HepG2 (cell line): ENCODE data around the gene HOXA4. TPM values are rescaled to one million over a fixed set of nuclear protein-coding genes. Genes with fewer than 3 reads are reported as not detected.

Source experiments
- ATAC-seq: fragments of 200-7000 bp; cut with Tn5 transposase; 3 replicates; pipeline ENCODE4 v1.9.1; 2020; ENCODE audit warnings: mild to moderate bottlenecking, moderate library complexity
- BruUV-seq: library from RNA; stranded (reverse); fragments of 400-500 nt; replicated peaks from 2 replicates; lab custom pipeline; 2021; lab: Mats Ljungman, UMichigan
- CTCF ChIA-PET: fragments of 300-600 bp; formaldehyde crosslinking; extraction: SDS; loops from one replicate; lab custom pipeline; 2021; ENCODE audit warnings: low total read pairs, inconsistent platforms, low intra/inter-chr PET ratio; lab: Yijun Ruan, JAX
- POLR2A ChIA-PET: fragments of 350-600 bp; sonication (Branson Sonifier 250); formaldehyde crosslinking; loops from one replicate; lab custom pipeline; 2020; ENCODE audit warnings: antibody characterized with exemption, inconsistent platforms; lab: Yijun Ruan, JAX
- DNase-seq: peaks from one replicate; pipeline ENCODE4 v3.0.0-alpha.2; 2015; ENCODE audit warnings: low spot score
- FAIRE-seq: peaks from 3 replicates; lab custom pipeline; 2011; peaks lifted over from hg19 to GRCh38; lab: Jason Lieb, UNC
- H2AFZ ChIP-seq: one replicate; pipeline ENCODE4 v1.6.1; 2011; ENCODE audit warnings: low read length, inconsistent platforms
- H3K27ac ChIP-seq: fragments of 300-600 bp; 3 replicates; pipeline ENCODE4 v1.8.0; 2011; ENCODE audit warnings: mixed run types, mild to moderate bottlenecking, mixed read lengths, low read length, inconsistent platforms; ENCODE audit not compliant: insufficient read depth; ENCODE audit errors: extremely low read length
- H3K27me3 ChIP-seq, 2 experiments: fragments of 200-600 bp in 1 of 2; 2 replicates in 1 of 2; 3 replicates in 1 of 2; pipeline versions ENCODE4 v1.6.0 to v1.8.0; 2011; ENCODE audit warnings: low read length in 2 of 2, mild to moderate bottlenecking in 2 of 2, moderate library complexity in 2 of 2, inconsistent platforms in 1 of 2; ENCODE audit not compliant: insufficient read depth in 2 of 2, control insufficient read depth in 1 of 2
- H3K36me3 ChIP-seq, 2 experiments: fragments of 200-600 bp in 1 of 2; replicated peaks in 1 of 2; 2 replicates in 1 of 2; 3 replicates in 1 of 2; pipeline versions ENCODE4 v1.5.1 to v1.8.0; 2011; ENCODE audit warnings: low read length in 2 of 2, inconsistent platforms in 1 of 2; ENCODE audit not compliant: insufficient read depth in 2 of 2, control insufficient read depth in 1 of 2
- H3K4me1 ChIP-seq: 2 replicates; pipeline ENCODE4 v1.5.1; 2012; ENCODE audit warnings: low read length, inconsistent platforms; ENCODE audit not compliant: insufficient read depth
- H3K4me2 ChIP-seq: 2 replicates; pipeline ENCODE4 v1.6.0; 2011; ENCODE audit warnings: low read depth, low read length, inconsistent platforms
- H3K4me3 ChIP-seq, 3 experiments: fragments of 200-600 bp in 1 of 3; sonication (generic), shearing (Covaris generic) in 1 of 3; replicated peaks in 1 of 3; 2 replicates each; pipeline ENCODE4 v1.5.1; 2011 to 2016; ENCODE audit warnings: low read length in 3 of 3, inconsistent platforms in 2 of 3, low read depth in 2 of 3, mild to moderate bottlenecking in 2 of 3, control low read depth in 1 of 3, mixed read lengths in 1 of 3; ENCODE audit not compliant: insufficient read depth in 1 of 3
- H3K79me2 ChIP-seq: one replicate; pipeline ENCODE4 v1.6.1; 2011; ENCODE audit warnings: low read length, inconsistent platforms; ENCODE audit not compliant: insufficient read depth
- H3K9ac ChIP-seq: 2 replicates; pipeline ENCODE4 v1.6.0; 2011; ENCODE audit warnings: mild to moderate bottlenecking, low read depth, low read length, inconsistent platforms; ENCODE audit not compliant: insufficient read depth
- H3K9me3 ChIP-seq: 2 replicates; pipeline ENCODE4 v1.5.1; 2012; ENCODE audit warnings: mild to moderate bottlenecking, low read length
- H4K20me1 ChIP-seq: 2 replicates; pipeline ENCODE4 v1.6.0; 2011; ENCODE audit warnings: inconsistent platforms, mild to moderate bottlenecking, low read length, moderate library complexity; ENCODE audit not compliant: insufficient read depth
- AGO1 ChIP-seq: fragments of 200-400 bp; formaldehyde crosslinking; IDR thresholded peaks from 2 replicates; pipeline ENCODE4 v1.6.1; 2017; ENCODE audit warnings: mild to moderate bottlenecking, low read depth, low read length, moderate library complexity; ENCODE audit not compliant: poor library complexity, severe bottlenecking
- DR1 ChIP-seq: sonication (generic); formaldehyde crosslinking; IDR thresholded peaks from 2 replicates; pipeline ENCODE4 v1.8.0; 2021; ENCODE audit warnings: mild to moderate bottlenecking, missing genetic modification reagents, inconsistent platforms
- HNRNPL ChIP-seq: fragments of 200-400 bp; formaldehyde crosslinking; IDR thresholded peaks from 2 replicates; pipeline ENCODE4 v1.6.1; 2017; ENCODE audit warnings: mild to moderate bottlenecking, low read depth, low read length
- MAFK ChIP-seq, 2 experiments: IDR thresholded peaks in 1 of 2; conservative IDR thresholded peaks in 1 of 2; 2 replicates each; pipeline ENCODE4 v1.6.1; 2011; ENCODE audit warnings: improper control_type of control experiment in 2 of 2, low read length in 2 of 2
- NPAS2 ChIP-seq: sonication (generic); formaldehyde crosslinking; IDR thresholded peaks from 2 replicates; pipeline ENCODE4 v1.8.0; 2022; ENCODE audit warnings: mild to moderate bottlenecking, missing genetic modification reagents, borderline replicate concordance
- PLRG1 ChIP-seq: fragments of 450-650 bp; conservative IDR thresholded peaks from 2 replicates; pipeline ENCODE4 v1.6.1; 2016
- RBM39 ChIP-seq: fragments of 200-400 bp; formaldehyde crosslinking; IDR thresholded peaks from one replicate; pipeline ENCODE4 v1.6.1; 2018; ENCODE audit warnings: antibody characterized with exemption, mild to moderate bottlenecking, low read depth, low read length; ENCODE audit not compliant: poor library complexity, severe bottlenecking
- SMAD1 ChIP-seq: sonication (generic); formaldehyde crosslinking; IDR thresholded peaks from 2 replicates; pipeline ENCODE4 v1.4.0; 2020; ENCODE audit warnings: missing genetic modification reagents, low read depth, mild to moderate bottlenecking, borderline replicate concordance
- STAT5B ChIP-seq: sonication (generic); formaldehyde crosslinking; IDR thresholded peaks from 2 replicates; pipeline ENCODE4 v1.4.0; 2020; ENCODE audit warnings: missing genetic modification reagents
- XBP1 ChIP-seq: sonication (generic); formaldehyde crosslinking; IDR thresholded peaks from 2 replicates; pipeline ENCODE4 v1.5.0; 2020; ENCODE audit warnings: missing genetic modification reagents
- ZNF225 ChIP-seq: sonication (generic); formaldehyde crosslinking; IDR thresholded peaks from 2 replicates; pipeline ENCODE4 v1.4.0; 2020; ENCODE audit warnings: mild to moderate bottlenecking, missing genetic modification reagents
- ZNF260 ChIP-seq: sonication (generic); formaldehyde crosslinking; IDR thresholded peaks from 2 replicates; pipeline ENCODE4 v1.4.0; 2020; ENCODE audit warnings: missing genetic modification reagents, low read depth, mild to moderate bottlenecking, borderline replicate concordance
- ZNF383 ChIP-seq: sonication (generic); formaldehyde crosslinking; IDR thresholded peaks from 2 replicates; pipeline ENCODE4 v1.4.0; 2020; ENCODE audit warnings: missing genetic modification reagents, mild to moderate bottlenecking, borderline replicate concordance
- ZNF430 ChIP-seq: sonication (generic); formaldehyde crosslinking; IDR thresholded peaks from 2 replicates; pipeline ENCODE4 v1.9.0; 2021; ENCODE audit warnings: mild to moderate bottlenecking, missing genetic modification reagents
- ZNF451 ChIP-seq: sonication (generic); formaldehyde crosslinking; IDR thresholded peaks from 2 replicates; pipeline ENCODE4 v1.5.0; 2020; ENCODE audit warnings: mild to moderate bottlenecking, missing genetic modification reagents
- ZNF83 ChIP-seq: sonication (generic); formaldehyde crosslinking; IDR thresholded peaks from 2 replicates; pipeline ENCODE4 v1.4.0; 2020; ENCODE audit warnings: missing genetic modification reagents, mild to moderate bottlenecking, borderline replicate concordance
- WGBS: methylation state at CpG from one replicate; pipeline ENCODE4 v1.1.6; 2017; ENCODE audit warnings: low lambda C conversion rate; 5-methylcytosine and 5-hydroxymethylcytosine counted together
- in situ Hi-C: cut with HindIII; loops from 2 replicates; pipeline ENCODE4 v1.10.0; 2017; ENCODE audit warnings: low pct_unique_long_range_greater_than_20kb; ENCODE audit not compliant: extremely low pct_ligation_motif_present
- intact Hi-C: fragments of 100-400 bp; cut with micrococcal nuclease; formaldehyde crosslinking; loops from one replicate; pipeline ENCODE4 v1.10.0; 2022; ENCODE audit not compliant: unreplicated experiment
- polyA plus RNA-seq, 8 experiments: library from polyadenylated mRNA; depleted of rRNA in 3 of 8; stranded (reverse) in 7 of 8; unstranded in 1 of 8; fragments of >200 nt; fragmentation: Illumina TruSeq in 4 of 8; extraction: Trizol in 4 of 8; gene quantifications; 2 replicates each; pipeline versions ENCODE4 v1.2.1 to v1.2.3, GENCODE V29; 2011 to 2016; ENCODE audit warnings: low read depth in 4 of 8, missing spikeins in 1 of 8, mixed read lengths in 1 of 8; ENCODE audit not compliant: insufficient read depth in 1 of 8
- total RNA-seq, 5 experiments: library from RNA; depleted of rRNA; stranded (reverse); fragments of >200 nt; fragmentation: Illumina TruSeq; extraction: Trizol; gene quantifications; 2 replicates each; pipeline ENCODE4 v1.2.3, GENCODE V29; 2016; ENCODE audit warnings: low read depth in 1 of 5
- TF ChIP-seq, protein P1 (sequence below): sonication (generic); formaldehyde crosslinking; IDR thresholded peaks from 2 replicates; pipeline ENCODE4 v1.4.0; 2020; ENCODE audit warnings: missing genetic modification reagents
- TF ChIP-seq, protein P2 (sequence below): IDR thresholded peaks from 2 replicates; pipeline ENCODE4 v1.6.1; 2012; ENCODE audit warnings: inconsistent platforms
- TF ChIP-seq, protein P3 (sequence below): sonication (generic); formaldehyde crosslinking; IDR thresholded peaks from 2 replicates; pipeline ENCODE4 v1.4.0; 2020; ENCODE audit warnings: mild to moderate bottlenecking, missing genetic modification reagents
- TF ChIP-seq, protein P4 (sequence below): sonication (generic); formaldehyde crosslinking; conservative IDR thresholded peaks from 2 replicates; pipeline ENCODE4 v1.8.1; 2023; ENCODE audit warnings: missing genetic modification reagents

Gene HOXA4
- total and polyA plus RNA-seq, 2 of the 13 experiments (the other 11 are each of a cell fraction or from before 2014, with no cell fraction given), result 2.4 to 5.4 TPM

DNA sequence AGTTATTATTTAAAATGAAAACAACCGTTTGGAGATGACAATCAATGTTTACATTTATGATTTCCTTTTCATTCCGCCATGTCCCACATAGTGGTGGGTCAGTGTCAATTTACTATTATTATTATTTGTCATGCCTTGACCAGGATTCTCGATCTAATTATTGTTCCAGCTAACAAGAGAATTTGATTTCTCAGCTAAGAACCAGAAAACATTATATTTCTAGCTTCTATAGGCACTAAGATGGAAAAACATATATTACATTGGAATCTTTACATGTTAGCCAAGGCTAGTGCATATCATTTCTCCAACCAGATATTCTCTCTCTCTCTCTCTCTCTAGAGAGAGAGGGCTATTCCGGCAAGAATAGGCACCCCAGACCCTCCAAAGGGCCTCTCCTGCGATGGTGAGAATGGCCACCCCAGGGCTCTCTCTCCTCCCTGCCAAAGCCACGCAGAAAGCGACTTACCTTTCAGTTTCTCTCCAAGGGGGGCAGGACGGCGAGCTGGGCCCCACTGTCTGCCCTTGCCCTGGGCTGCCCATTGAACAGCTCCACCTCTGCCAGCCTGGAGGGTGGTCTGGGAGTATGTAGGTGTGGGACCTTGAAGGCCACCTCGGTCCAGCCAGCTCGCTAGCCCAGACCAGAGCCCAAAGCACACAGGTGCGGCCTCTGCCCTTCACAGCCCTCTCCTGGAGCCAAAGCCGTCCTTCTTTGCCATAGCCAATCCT is 19.4 kb upstream of the HOXA4 start:
- Histone ChIP-seq H3K27me3 (peaks cover 3 to 38% of the 10 kb centered on the region in 2 experiments), H3K79me2 (peaks cover 5% of the 10 kb centered on the region), H3K4me2 (peak overlapping the region; percentile 88), H3K9ac (peak overlapping the region; percentile 76), H4K20me1 (no peaks in the 10 kb centered on the region), H3K9me3 (no peaks in the 10 kb centered on the region), H3K4me1 (peaks cover 40% of the 10 kb centered on the region), H3K36me3 (no peaks in the 10 kb centered on the region; a peak in 2 of 5 replicates), H3K4me3 (peak overlapping the region; percentile 80 to 88 (median 85)), H2AFZ (peak overlapping the region; percentile 89), H3K27ac (peak overlapping the region; percentile 47)
- intact Hi-C loops (no loop called here), in situ Hi-C loops (loop anchor here (25.0 kb wide), 1 partner anchor 1063 kb away; no protein-coding TSS in a partner anchor)
- ATAC-seq, result peak; percentile 73
- WGBS, result 11% methylated on average over 8 of the region's 13 CpGs
- ChIA-PET POLR2A (interaction anchor here (1.2 to 1.9 kb wide), 7 partner anchors 8 to 286 kb away, joined by 3 to 10 read pairs (median 6); partner anchors contain the start of genes HOXA4 and SKAP2), CTCF (interaction anchor here (1.7 kb wide), 1 partner anchor 11 kb away, joined by 13 read pairs; no protein-coding TSS in a partner anchor)
- no peak for FAIRE-seq
- DNase-seq, result no peak
- no TSS peak for BruUV-seq
- no peak for TF ChIP-seq RBM39
- peak; percentile 84; the same call in 1 of the 2 replicates for TF ChIP-seq ZNF225 (CRISPR knock-in tag)
- no peak for TF ChIP-seq ZNF260
- TF ChIP-seq, protein P1, sequence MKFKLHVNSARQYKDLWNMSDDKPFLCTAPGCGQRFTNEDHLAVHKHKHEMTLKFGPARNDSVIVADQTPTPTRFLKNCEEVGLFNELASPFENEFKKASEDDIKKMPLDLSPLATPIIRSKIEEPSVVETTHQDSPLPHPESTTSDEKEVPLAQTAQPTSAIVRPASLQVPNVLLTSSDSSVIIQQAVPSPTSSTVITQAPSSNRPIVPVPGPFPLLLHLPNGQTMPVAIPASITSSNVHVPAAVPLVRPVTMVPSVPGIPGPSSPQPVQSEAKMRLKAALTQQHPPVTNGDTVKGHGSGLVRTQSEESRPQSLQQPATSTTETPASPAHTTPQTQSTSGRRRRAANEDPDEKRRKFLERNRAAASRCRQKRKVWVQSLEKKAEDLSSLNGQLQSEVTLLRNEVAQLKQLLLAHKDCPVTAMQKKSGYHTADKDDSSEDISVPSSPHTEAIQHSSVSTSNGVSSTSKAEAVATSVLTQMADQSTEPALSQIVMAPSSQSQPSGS (CRISPR knock-in tag), result no peak
- TF ChIP-seq, protein P2, sequence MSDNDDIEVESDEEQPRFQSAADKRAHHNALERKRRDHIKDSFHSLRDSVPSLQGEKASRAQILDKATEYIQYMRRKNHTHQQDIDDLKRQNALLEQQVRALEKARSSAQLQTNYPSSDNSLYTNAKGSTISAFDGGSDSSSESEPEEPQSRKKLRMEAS, result no peak
- no peak for TF ChIP-seq ZNF383 (CRISPR knock-in tag)
- no peak for TF ChIP-seq STAT5B (CRISPR knock-in tag)
- 0 out of 2 replicates have a peak, but pooled peaks have one; percentile 72 for TF ChIP-seq ZNF430 (CRISPR knock-in tag)
- 0 out of 2 replicates have a peak, but pooled peaks have one; percentile 29 for TF ChIP-seq ZNF83
- 0 out of 2 replicates have a peak, but pooled peaks have one; percentile 64 for TF ChIP-seq HNRNPL
- TF ChIP-seq MAFK (conservative IDR thresholded peaks at IDR 0.05 in 1 of 2, IDR thresholded peaks at IDR 0.05 in 1 of 2; ENCODE audit: low read length in 2 of 2), result no peak
- no peak for TF ChIP-seq XBP1 (CRISPR knock-in tag)
- TF ChIP-seq, protein P3, sequence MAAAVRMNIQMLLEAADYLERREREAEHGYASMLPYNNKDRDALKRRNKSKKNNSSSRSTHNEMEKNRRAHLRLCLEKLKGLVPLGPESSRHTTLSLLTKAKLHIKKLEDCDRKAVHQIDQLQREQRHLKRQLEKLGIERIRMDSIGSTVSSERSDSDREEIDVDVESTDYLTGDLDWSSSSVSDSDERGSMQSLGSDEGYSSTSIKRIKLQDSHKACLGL (CRISPR knock-in tag), result 0 out of 2 replicates have a peak, but pooled peaks have one; percentile 14
- no peak for TF ChIP-seq PLRG1
- no peak for TF ChIP-seq ZNF451
- TF ChIP-seq AGO1, result no peak
- peak; percentile 19; the same call in 1 of the 2 replicates for TF ChIP-seq SMAD1 (CRISPR knock-in tag)
- TF ChIP-seq, protein P4, sequence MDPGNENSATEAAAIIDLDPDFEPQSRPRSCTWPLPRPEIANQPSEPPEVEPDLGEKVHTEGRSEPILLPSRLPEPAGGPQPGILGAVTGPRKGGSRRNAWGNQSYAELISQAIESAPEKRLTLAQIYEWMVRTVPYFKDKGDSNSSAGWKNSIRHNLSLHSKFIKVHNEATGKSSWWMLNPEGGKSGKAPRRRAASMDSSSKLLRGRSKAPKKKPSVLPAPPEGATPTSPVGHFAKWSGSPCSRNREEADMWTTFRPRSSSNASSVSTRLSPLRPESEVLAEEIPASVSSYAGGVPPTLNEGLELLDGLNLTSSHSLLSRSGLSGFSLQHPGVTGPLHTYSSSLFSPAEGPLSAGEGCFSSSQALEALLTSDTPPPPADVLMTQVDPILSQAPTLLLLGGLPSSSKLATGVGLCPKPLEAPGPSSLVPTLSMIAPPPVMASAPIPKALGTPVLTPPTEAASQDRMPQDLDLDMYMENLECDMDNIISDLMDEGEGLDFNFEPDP (CRISPR knock-in tag), result 0 out of 2 replicates have a peak, but pooled peaks have one; percentile 75
- TF ChIP-seq DR1, result 0 out of 2 replicates have a peak, but pooled peaks have one; percentile 8
- TF ChIP-seq NPAS2, result no peak
